Fibroblast of villous mesenchyme (primary cell): ENCODE measurements around the gene ARAP3. TPM values are rescaled to one million over a fixed set of nuclear protein-coding genes. Genes with fewer than 3 reads are reported as not detected.

Experiments used
- DNase-seq: peaks from one replicate; pipeline ENCODE4 v3.0.0-alpha.2; 2010; ENCODE audit warnings: low read depth
- H3K4me3 ChIP-seq: 2 replicates; pipeline ENCODE4 v1.5.1; 2011; ENCODE audit warnings: low read depth, mild to moderate bottlenecking, low read length
- CTCF ChIP-seq: IDR thresholded peaks from 2 replicates; pipeline ENCODE4 v1.5.1; 2012; ENCODE audit warnings: low read depth, mild to moderate bottlenecking, low read length; ENCODE audit not compliant: insufficient read depth
- total RNA-seq: library from RNA; depleted of rRNA; stranded (reverse); fragments of >200 nt; gene quantifications from 2 replicates; pipeline ENCODE4 v1.2.3, GENCODE V29; 2012

Gene ARAP3
- total RNA-seq, 1 donor: 5.6 TPM

- H3K4me3 ChIP-seq: no peak overlapping the region
- TF ChIP-seq CTCF: peak; percentile 94
- peak; percentile 67 for DNase-seq
Observed at GRCh38 chr5:141664733-141665461, 17.1 kb downstream of the ARAP3 start.

GRCh38 chr5:141663506-141663905 lies 18.5 kb downstream of the ARAP3 start:
- DNase-seq: no peak
- H3K4me3 ChIP-seq: no peak overlapping the region
- no peak for TF ChIP-seq CTCF

- no peak for TF ChIP-seq CTCF
- no peak overlapping the region for H3K4me3 ChIP-seq
- DNase-seq: no peak
Observed at GRCh38 chr5:141662028-141662427, 20.0 kb downstream of the ARAP3 start.

GRCh38 chr5:141657937-141658545 lies 24.0 kb downstream of the ARAP3 start:
- peak; percentile 75 for DNase-seq
- no peak overlapping the region for H3K4me3 ChIP-seq
- TF ChIP-seq CTCF: no peak

- no peak for TF ChIP-seq CTCF
- no peak for DNase-seq
- H3K4me3 ChIP-seq: no peak overlapping the region
Observed at GRCh38 chr5:141657404-141657803, 24.6 kb downstream of the ARAP3 start.

- no peak overlapping the region for H3K4me3 ChIP-seq
- no peak for DNase-seq
- no peak for TF ChIP-seq CTCF
Observed at GRCh38 chr5:141656396-141656795, 25.6 kb downstream of the ARAP3 start.
